Measurements from ENCODE around the gene SPATA6L. TPM values are rescaled to one million over a fixed set of nuclear protein-coding genes. Genes with fewer than 3 reads are reported as not detected.

The SPATA6L gene
- total and polyA plus RNA-seq, 2 of the 13 experiments (the other 11 are each of a cell fraction or from before 2014, with no cell fraction given) = 1.1 to 1.9 TPM

- peaks cover 44% of the 10 kb centered on the region for H3K4me1 ChIP-seq (ENCODE audit: insufficient read depth, low read length)
- ChIA-PET CTCF (ENCODE audit: low intra/inter-chr PET ratio, low total read pairs) (no interaction called here), POLR2A (interaction anchor here (1.3 to 3.7 kb wide), 5 partner anchors 12 to 75 kb away, joined by 3 to 43 read pairs (median 14); partner anchors contain the start of genes AK3 and CDC37L1)
- H3K4me2 ChIP-seq (ENCODE audit: low read depth, low read length) = no peak overlapping the region; the same call in 1 of the 2 replicates
- intact Hi-C loops (cut with micrococcal nuclease; ENCODE audit: unreplicated experiment) (no loop called here), in situ Hi-C loops (cut with HindIII; ENCODE audit: extremely low pct_ligation_motif_present, low pct_unique_long_range_greater_than_20kb) (loop anchor here (5.0 kb wide), 1 partner anchor 67 kb away; no protein-coding TSS in a partner anchor)
- H3K27ac ChIP-seq (ENCODE audit: extremely low read length, insufficient read depth, low read length) = no peak overlapping the region
- no peaks in the 10 kb centered on the region for H3K27me3 ChIP-seq (ENCODE audit: control insufficient read depth in 1 of 2, insufficient read depth in 2 of 2, low read length in 2 of 2)
- FAIRE-seq = no peak
- no peaks in the 10 kb centered on the region for H3K9me3 ChIP-seq (ENCODE audit: low read length)
- 95% methylated on average over 2 of the region's 2 CpGs for WGBS (ENCODE audit: low lambda C conversion rate)
- peaks cover 12% of the 10 kb centered on the region for H3K79me2 ChIP-seq (ENCODE audit: insufficient read depth, low read length)
- no peaks in the 10 kb centered on the region for H4K20me1 ChIP-seq (ENCODE audit: insufficient read depth, low read length)
- no peak overlapping the region for H3K4me3 ChIP-seq (replicated peaks in 1 of 3; ENCODE audit: insufficient read depth in 1 of 3, low read depth in 2 of 3, low read length in 3 of 3)
- no peak overlapping the region for H3K9ac ChIP-seq (ENCODE audit: insufficient read depth, low read depth, low read length)
- no peaks in the 10 kb centered on the region for H3K36me3 ChIP-seq (replicated peaks in 1 of 2; ENCODE audit: control insufficient read depth in 1 of 2, insufficient read depth in 2 of 2, low read length in 2 of 2)
- no TSS peak for BruUV-seq (replicated peaks)
- no peak for TF ChIP-seq SRSF4 (IDR thresholded peaks at IDR 0.05; ENCODE audit: low read depth, low read length, poor library complexity, severe bottlenecking)
- no peak for TF ChIP-seq FOXM1 (CRISPR knock-in tag; IDR thresholded peaks at IDR 0.05)
- no peak for TF ChIP-seq ZBTB4 (CRISPR knock-in tag; IDR thresholded peaks at IDR 0.05; ENCODE audit: borderline replicate concordance)
- TF ChIP-seq KAT8 (CRISPR knock-in tag; IDR thresholded peaks at IDR 0.05) = no peak
- no peak for TF ChIP-seq GPN1 (CRISPR knock-in tag; IDR thresholded peaks at IDR 0.05; ENCODE audit: borderline replicate concordance)
- TF ChIP-seq, protein P1, sequence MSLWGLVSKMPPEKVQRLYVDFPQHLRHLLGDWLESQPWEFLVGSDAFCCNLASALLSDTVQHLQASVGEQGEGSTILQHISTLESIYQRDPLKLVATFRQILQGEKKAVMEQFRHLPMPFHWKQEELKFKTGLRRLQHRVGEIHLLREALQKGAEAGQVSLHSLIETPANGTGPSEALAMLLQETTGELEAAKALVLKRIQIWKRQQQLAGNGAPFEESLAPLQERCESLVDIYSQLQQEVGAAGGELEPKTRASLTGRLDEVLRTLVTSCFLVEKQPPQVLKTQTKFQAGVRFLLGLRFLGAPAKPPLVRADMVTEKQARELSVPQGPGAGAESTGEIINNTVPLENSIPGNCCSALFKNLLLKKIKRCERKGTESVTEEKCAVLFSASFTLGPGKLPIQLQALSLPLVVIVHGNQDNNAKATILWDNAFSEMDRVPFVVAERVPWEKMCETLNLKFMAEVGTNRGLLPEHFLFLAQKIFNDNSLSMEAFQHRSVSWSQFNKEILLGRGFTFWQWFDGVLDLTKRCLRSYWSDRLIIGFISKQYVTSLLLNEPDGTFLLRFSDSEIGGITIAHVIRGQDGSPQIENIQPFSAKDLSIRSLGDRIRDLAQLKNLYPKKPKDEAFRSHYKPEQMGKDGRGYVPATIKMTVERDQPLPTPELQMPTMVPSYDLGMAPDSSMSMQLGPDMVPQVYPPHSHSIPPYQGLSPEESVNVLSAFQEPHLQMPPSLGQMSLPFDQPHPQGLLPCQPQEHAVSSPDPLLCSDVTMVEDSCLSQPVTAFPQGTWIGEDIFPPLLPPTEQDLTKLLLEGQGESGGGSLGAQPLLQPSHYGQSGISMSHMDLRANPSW (CRISPR knock-in tag; IDR thresholded peaks at IDR 0.05; ENCODE audit: borderline replicate concordance) = no peak
- TF ChIP-seq ZNF333 (CRISPR knock-in tag; IDR thresholded peaks at IDR 0.05; ENCODE audit: borderline replicate concordance) = no peak
- TF ChIP-seq CEBPB (IDR thresholded peaks at IDR 0.05; ENCODE audit: borderline replicate concordance, low read depth, low read length) = peak; percentile 61; the same call in 1 of the 2 replicates
- TF ChIP-seq ATF4 (CRISPR knock-in tag; IDR thresholded peaks at IDR 0.05) = peak in 1 of 2 experiments; percentile 59; a peak in 1 of 4 replicates
- no peak for TF ChIP-seq ZSCAN20 (CRISPR knock-in tag; IDR thresholded peaks at IDR 0.05; ENCODE audit: borderline replicate concordance)
- ATAC-seq = no peak
- no peak overlapping the region for H2AFZ ChIP-seq (ENCODE audit: low read length)
- no peak for DNase-seq (ENCODE audit: low spot score)
These were observed 923 bp downstream of the SPATA6L start for GRCh38 chr9:4665357-4665756.

Data from HepG2 (cell line).